Subcutaneous adipose tissue (tissue), 4 donors: ENCODE data around the gene SEC24C. TPM values are rescaled to one million over a fixed set of nuclear protein-coding genes. Genes with fewer than 3 reads are reported as not detected.

ENCODE experiments used
- total RNA-seq, 4 donors: library from RNA; depleted of rRNA; stranded (reverse); fragments of >200 nt; gene quantifications; one replicate each; pipeline ENCODE4 v1.1.0, GENCODE V29; 2016
- TF ChIP-seq, protein P1 (sequence below): fragments of 450-650 bp; IDR thresholded peaks from one replicate; pipeline ENCODE4 v1.5.1; 2016; ENCODE audit warnings: low read depth, mild to moderate bottlenecking, control low read depth, antibody characterized with exemption, moderate library complexity

SEC24C gene
- total RNA-seq, 4 donors from 2014 or later, result 36.7 to 48.8 (median 40.1) TPM

GRCh38 chr10:73762915-73763314, 18.7 kb downstream of the SEC24C start:
- TF ChIP-seq, protein P1, sequence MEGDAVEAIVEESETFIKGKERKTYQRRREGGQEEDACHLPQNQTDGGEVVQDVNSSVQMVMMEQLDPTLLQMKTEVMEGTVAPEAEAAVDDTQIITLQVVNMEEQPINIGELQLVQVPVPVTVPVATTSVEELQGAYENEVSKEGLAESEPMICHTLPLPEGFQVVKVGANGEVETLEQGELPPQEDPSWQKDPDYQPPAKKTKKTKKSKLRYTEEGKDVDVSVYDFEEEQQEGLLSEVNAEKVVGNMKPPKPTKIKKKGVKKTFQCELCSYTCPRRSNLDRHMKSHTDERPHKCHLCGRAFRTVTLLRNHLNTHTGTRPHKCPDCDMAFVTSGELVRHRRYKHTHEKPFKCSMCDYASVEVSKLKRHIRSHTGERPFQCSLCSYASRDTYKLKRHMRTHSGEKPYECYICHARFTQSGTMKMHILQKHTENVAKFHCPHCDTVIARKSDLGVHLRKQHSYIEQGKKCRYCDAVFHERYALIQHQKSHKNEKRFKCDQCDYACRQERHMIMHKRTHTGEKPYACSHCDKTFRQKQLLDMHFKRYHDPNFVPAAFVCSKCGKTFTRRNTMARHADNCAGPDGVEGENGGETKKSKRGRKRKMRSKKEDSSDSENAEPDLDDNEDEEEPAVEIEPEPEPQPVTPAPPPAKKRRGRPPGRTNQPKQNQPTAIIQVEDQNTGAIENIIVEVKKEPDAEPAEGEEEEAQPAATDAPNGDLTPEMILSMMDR, result no peak

- TF ChIP-seq, protein P1, result no peak
Measured at GRCh38 chr10:73763343-73763742, 19.2 kb downstream of the SEC24C start.

- TF ChIP-seq, protein P1, result no peak
Measured at GRCh38 chr10:73765066-73765465, 20.9 kb downstream of the SEC24C start.

DNA sequence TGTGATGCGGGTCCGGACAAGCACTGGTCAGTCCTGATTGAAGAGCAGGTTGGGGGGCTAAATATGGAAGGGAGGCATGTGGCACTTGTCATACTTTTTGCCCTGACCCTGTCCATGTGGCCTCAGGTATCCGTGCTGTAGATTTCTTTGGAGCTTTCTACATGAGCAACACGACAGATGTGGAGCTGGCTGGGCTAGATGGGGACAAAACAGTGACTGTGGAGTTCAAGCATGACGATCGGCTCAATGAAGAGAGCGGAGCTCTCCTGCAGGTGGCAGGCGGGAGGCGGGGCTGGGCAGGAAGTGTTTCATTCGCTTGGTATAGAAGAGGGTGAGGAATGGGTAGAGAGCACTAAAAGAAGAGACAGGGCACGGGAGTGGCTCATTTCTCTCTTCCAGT, 24.7 kb downstream of the SEC24C start:
- TF ChIP-seq, protein P1, result no peak

GRCh38 chr10:73769396-73769795, 25.2 kb downstream of the SEC24C start:
- TF ChIP-seq, protein P1, result no peak

DNA sequence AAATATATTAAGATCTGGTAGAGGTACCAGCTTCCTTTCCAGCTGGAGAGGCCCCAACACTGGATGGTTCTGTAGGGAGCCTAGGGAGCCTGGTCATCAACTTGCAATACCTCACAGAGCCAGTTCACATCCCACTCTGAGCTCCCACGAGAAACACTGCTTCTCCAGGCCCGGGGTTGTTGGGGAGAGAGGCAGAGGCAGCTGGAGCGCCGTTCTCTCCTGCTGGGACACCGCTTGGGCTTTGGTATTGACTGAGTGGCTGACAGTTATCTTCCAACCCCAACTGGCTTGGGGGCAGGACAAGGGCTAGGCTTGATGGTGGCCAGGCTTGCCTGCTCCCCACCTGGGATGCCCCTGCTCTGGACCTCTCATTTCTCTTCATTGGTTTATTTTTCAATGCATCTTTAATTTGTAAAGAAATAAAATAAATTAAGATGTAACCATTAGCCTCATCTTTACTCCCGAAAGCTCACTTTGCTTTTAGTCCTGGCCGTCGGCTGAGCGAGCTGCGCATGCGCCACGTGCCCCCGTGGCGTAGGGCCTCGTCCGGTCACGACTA, 27.6 kb downstream of the SEC24C start:
- TF ChIP-seq, protein P1, result no peak

GRCh38 chr10:73772281-73773151, 28.3 kb downstream of the SEC24C start:
- TF ChIP-seq, protein P1, result no peak
